Coronary artery (tissue), 2 donors: ENCODE results near the gene BCO2.

ENCODE experiments used
- DNase-seq: peaks from one replicate; pipeline ENCODE4 v3.0.0-alpha.2; 2017; ENCODE audit warnings: low spot score
- H3K27ac ChIP-seq, 2 donors: fragments of 200-600 bp; sonication (generic); one replicate each; pipeline ENCODE4 v1.5.1; 2016 to 2019
- H3K4me3 ChIP-seq: fragments of 200-600 bp; sonication (generic); 2 replicates; pipeline ENCODE4 v1.5.1; 2016; ENCODE audit warnings: mild to moderate bottlenecking, moderate library complexity
- CTCF ChIP-seq: fragments of 200-600 bp; sonication (generic); IDR thresholded peaks from one replicate; pipeline ENCODE4 v1.5.1; 2019; ENCODE audit warnings: antibody characterized with exemption

The BCO2 gene

GRCh38 chr11:112247201-112247600 lies 71.9 kb downstream of the BCO2 start:
- no peak overlapping the region for H3K4me3 ChIP-seq
- no peak overlapping the region for H3K27ac ChIP-seq
- DNase-seq: no peak
- no peak for TF ChIP-seq CTCF

DNA sequence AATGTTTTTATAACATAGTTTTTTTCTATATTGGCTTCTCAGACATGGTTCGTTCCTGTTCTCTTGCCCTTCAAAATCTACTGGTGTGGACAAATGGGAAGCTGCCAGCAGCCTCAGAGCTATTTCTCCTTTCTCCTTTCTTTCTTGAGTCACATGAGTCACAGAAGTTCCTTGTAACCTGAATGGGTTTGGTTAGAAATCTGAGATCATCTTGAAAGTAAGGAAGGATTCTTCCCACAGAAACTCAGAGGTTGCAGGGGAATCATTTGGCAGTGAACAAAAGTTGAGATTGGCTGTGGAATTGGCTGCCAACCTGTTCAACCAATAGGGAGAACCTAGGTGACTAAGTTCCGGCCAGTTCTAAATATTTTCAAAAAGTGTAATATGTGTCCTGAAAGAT lies 72.9 kb downstream of the BCO2 start:
- no peak overlapping the region for H3K27ac ChIP-seq
- H3K4me3 ChIP-seq: no peak overlapping the region
- DNase-seq: no peak
- TF ChIP-seq CTCF: no peak

GRCh38 chr11:112249871-112250610 lies 74.7 kb downstream of the BCO2 start:
- H3K4me3 ChIP-seq: no peak overlapping the region
- no peak overlapping the region for H3K27ac ChIP-seq
- no peak for DNase-seq
- TF ChIP-seq CTCF: no peak

GRCh38 chr11:112253605-112254242 lies 78.4 kb downstream of the BCO2 start:
- H3K4me3 ChIP-seq: no peak overlapping the region
- no peak overlapping the region for H3K27ac ChIP-seq
- TF ChIP-seq CTCF: no peak
- no peak for DNase-seq

- Histone ChIP-seq H3K4me3 (no peak overlapping the region), H3K27ac (no peak overlapping the region)
- no peak for TF ChIP-seq CTCF
- no peak for DNase-seq
These were observed 79.9 kb downstream of the BCO2 start for GRCh38 chr11:112255067-112255720.

GRCh38 chr11:112260490-112260889 lies 85.2 kb downstream of the BCO2 start, which contains the start of gene PLET1:
PLET1 (minus strand) TSS chr11:112260860; CDS start chr11:112260589, 271 bp downstream.
- DNase-seq: no peak
- Histone ChIP-seq H3K27ac (no peak within 1 kb of the TSS), H3K4me3 (no peak within 1 kb of the TSS)
- TF ChIP-seq CTCF: no peak
